ENCODE data around the gene NHS.

NHS gene

GRCh38 chrX:17459008-17459611 lies 84.1 kb downstream of the NHS start:
- H3K4me3 ChIP-seq (replicated peaks; ENCODE audit: low read depth, low read length): no peak overlapping the region
- TF ChIP-seq, protein P1, sequence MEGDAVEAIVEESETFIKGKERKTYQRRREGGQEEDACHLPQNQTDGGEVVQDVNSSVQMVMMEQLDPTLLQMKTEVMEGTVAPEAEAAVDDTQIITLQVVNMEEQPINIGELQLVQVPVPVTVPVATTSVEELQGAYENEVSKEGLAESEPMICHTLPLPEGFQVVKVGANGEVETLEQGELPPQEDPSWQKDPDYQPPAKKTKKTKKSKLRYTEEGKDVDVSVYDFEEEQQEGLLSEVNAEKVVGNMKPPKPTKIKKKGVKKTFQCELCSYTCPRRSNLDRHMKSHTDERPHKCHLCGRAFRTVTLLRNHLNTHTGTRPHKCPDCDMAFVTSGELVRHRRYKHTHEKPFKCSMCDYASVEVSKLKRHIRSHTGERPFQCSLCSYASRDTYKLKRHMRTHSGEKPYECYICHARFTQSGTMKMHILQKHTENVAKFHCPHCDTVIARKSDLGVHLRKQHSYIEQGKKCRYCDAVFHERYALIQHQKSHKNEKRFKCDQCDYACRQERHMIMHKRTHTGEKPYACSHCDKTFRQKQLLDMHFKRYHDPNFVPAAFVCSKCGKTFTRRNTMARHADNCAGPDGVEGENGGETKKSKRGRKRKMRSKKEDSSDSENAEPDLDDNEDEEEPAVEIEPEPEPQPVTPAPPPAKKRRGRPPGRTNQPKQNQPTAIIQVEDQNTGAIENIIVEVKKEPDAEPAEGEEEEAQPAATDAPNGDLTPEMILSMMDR (IDR thresholded peaks at IDR 0.05; ENCODE audit: low read length, missing control alignments): no peak
- peak; percentile 69 for DNase-seq (ENCODE audit: low read depth)

GRCh38 chrX:17459661-17460060 lies 84.7 kb downstream of the NHS start:
- no peak overlapping the region for H3K4me3 ChIP-seq (replicated peaks; ENCODE audit: low read depth, low read length)
- TF ChIP-seq, protein P1 (IDR thresholded peaks at IDR 0.05; ENCODE audit: low read length, missing control alignments): no peak
- DNase-seq (ENCODE audit: low read depth): peak; percentile 45

DNA sequence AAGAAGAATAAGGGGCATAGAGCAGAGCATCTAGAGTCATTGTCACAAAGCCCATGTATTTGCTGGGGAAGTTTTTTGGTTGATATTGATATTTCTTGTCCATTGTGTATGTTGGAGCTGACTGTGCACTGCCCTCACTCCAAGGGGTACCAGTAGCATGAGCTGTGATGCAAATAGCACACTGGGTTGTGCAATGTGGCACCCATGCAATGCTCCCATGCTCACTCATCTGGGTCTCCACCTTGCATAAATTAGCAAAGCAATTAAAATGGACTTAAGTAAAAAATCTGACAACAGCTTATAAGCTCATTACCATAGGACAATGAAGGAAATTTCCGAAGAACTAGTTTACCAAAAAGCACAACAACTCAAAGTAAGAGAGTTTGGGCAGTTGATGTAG lies 87.9 kb downstream of the NHS start:
- no peak overlapping the region for H3K4me3 ChIP-seq (replicated peaks; ENCODE audit: low read depth, low read length)
- DNase-seq (ENCODE audit: low read depth): no peak
- TF ChIP-seq, protein P1 (IDR thresholded peaks at IDR 0.05; ENCODE audit: low read length, missing control alignments): no peak

GRCh38 chrX:17464194-17464593 lies 89.2 kb downstream of the NHS start:
- H3K4me3 ChIP-seq (replicated peaks; ENCODE audit: low read depth, low read length): no peak overlapping the region
- no peak for DNase-seq (ENCODE audit: low read depth)
- TF ChIP-seq, protein P1 (IDR thresholded peaks at IDR 0.05; ENCODE audit: low read length, missing control alignments): no peak

GRCh38 chrX:17465201-17465600 lies 90.2 kb downstream of the NHS start:
- TF ChIP-seq, protein P1 (IDR thresholded peaks at IDR 0.05; ENCODE audit: low read length, missing control alignments): no peak
- DNase-seq (ENCODE audit: low read depth): no peak
- no peak overlapping the region for H3K4me3 ChIP-seq (replicated peaks; ENCODE audit: low read depth, low read length)

GRCh38 chrX:17465802-17466201 lies 90.8 kb downstream of the NHS start:
- TF ChIP-seq, protein P1 (IDR thresholded peaks at IDR 0.05; ENCODE audit: low read length, missing control alignments): no peak
- no peak overlapping the region for H3K4me3 ChIP-seq (replicated peaks; ENCODE audit: low read depth, low read length)
- no peak for DNase-seq (ENCODE audit: low read depth)

- DNase-seq (ENCODE audit: low read depth): peak; percentile 47
- TF ChIP-seq, protein P1 (IDR thresholded peaks at IDR 0.05; ENCODE audit: low read length, missing control alignments): no peak
- no peak overlapping the region for H3K4me3 ChIP-seq (replicated peaks; ENCODE audit: low read depth, low read length)
Measured at GRCh38 chrX:17470136-17470535, 95.1 kb downstream of the NHS start.
